ENCODE data around the gene LMX1A. TPM values are rescaled to one million over a fixed set of nuclear protein-coding genes. Genes with fewer than 3 reads are reported as not detected.

LMX1A gene
- polyA plus RNA-seq, 3 donors = not detected

DNA sequence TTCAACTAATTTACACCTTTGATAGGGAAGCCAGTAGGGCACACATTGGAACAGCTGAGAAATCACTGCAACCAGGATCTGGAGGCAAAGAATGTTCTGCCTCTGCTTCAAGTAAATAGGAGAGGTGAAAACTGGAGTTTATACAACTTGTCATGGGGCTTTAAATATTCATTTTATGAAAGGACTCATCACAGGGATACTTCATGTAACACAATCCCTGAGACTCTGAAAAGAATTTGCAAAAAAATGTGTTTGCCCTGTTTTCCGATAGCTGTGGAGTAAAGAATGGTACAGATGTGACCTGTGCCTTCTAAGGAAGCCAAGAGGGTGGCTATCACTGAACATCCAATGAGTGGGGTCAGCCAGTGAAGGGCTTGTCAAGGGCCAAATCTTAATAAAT lies 152.0 kb downstream of the LMX1A start:
- Histone ChIP-seq H3K27me3 (ENCODE audit: control insufficient read depth in 2 of 2, insufficient read depth in 2 of 2, low read length in 2 of 2) (no peaks in the 10 kb centered on the region), H2AFZ (ENCODE audit: insufficient read depth, low read depth, low read length, poor library complexity, severe bottlenecking) (no peak overlapping the region), H3K9me3 (replicated peaks in 1 of 2; ENCODE audit: control insufficient read depth in 1 of 2, insufficient read depth in 1 of 2, low read length in 2 of 2) (no peaks in the 10 kb centered on the region), H3K36me3 (replicated peaks in 1 of 2; ENCODE audit: control insufficient read depth in 1 of 2, insufficient read depth in 2 of 2, low read length in 2 of 2) (no peaks in the 10 kb centered on the region), H3K79me2 (ENCODE audit: insufficient read depth, low read length) (no peaks in the 10 kb centered on the region), H3K4me1 (ENCODE audit: control insufficient read depth in 1 of 2, insufficient read depth in 2 of 2, low read length in 2 of 2) (no peaks in the 10 kb centered on the region), H3K27ac (ENCODE audit: low read depth in 1 of 2, low read length in 2 of 2) (no peak overlapping the region), H3K9ac (ENCODE audit: insufficient read depth, low read length, poor library complexity, severe bottlenecking) (no peak overlapping the region), H3K4me2 (replicated peaks; ENCODE audit: extremely low read depth, low read length, poor library complexity, severe bottlenecking) (no peak overlapping the region), H3K4me3 (replicated peaks in 1 of 3; ENCODE audit: low read depth in 2 of 3, low read length in 3 of 3) (no peak overlapping the region), H4K20me1 (ENCODE audit: insufficient read depth, low read length) (no peaks in the 10 kb centered on the region)
- 100% methylated on average over 1 of the region's 1 CpG for WGBS (ENCODE audit: insufficient coverage)
- no peak for DNase-seq
- H3K4me3 Mint-ChIP-seq = no peak overlapping the region
- no peak overlapping the region for H3K27ac Mint-ChIP-seq
- intact Hi-C loops (cut with micrococcal nuclease) = no loop called here
- H3K36me3 Mint-ChIP-seq = no peaks in the 10 kb centered on the region
- no peaks in the 10 kb centered on the region for H3K4me1 Mint-ChIP-seq
- H3K9me3 Mint-ChIP-seq = peaks cover 0 to 8% (median 2%) of the 10 kb centered on the region in 7 donors
- peaks cover 3 to 5% (median 5%) of the 10 kb centered on the region in 3 donors for H3K27me3 Mint-ChIP-seq (ENCODE audit: low read depth in 3 of 3)
- TF ChIP-seq, protein P1, sequence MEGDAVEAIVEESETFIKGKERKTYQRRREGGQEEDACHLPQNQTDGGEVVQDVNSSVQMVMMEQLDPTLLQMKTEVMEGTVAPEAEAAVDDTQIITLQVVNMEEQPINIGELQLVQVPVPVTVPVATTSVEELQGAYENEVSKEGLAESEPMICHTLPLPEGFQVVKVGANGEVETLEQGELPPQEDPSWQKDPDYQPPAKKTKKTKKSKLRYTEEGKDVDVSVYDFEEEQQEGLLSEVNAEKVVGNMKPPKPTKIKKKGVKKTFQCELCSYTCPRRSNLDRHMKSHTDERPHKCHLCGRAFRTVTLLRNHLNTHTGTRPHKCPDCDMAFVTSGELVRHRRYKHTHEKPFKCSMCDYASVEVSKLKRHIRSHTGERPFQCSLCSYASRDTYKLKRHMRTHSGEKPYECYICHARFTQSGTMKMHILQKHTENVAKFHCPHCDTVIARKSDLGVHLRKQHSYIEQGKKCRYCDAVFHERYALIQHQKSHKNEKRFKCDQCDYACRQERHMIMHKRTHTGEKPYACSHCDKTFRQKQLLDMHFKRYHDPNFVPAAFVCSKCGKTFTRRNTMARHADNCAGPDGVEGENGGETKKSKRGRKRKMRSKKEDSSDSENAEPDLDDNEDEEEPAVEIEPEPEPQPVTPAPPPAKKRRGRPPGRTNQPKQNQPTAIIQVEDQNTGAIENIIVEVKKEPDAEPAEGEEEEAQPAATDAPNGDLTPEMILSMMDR (IDR thresholded peaks at IDR 0.05) = no peak

DNA sequence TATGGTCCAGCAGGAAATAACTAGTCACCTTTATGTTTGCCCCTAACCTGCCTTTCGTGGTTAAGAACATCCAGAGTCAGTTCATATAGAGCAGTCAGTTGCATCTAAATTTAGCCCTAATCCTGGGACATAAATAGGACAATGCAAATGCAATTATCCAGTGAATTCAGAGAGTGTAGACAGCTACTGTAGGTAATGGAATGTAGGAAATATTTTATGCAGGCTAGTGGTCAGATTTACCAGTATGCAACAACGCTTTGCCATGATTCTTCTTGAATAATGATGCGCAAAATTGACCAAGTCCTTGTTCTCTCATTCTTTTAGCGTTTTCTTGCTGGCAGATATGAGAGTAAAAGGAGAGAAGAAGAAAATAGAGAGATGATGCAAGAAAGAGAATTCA lies 165.4 kb downstream of the LMX1A start:
- H3K27me3 Mint-ChIP-seq (ENCODE audit: low read depth in 3 of 3) = peaks cover 0 to 3% (median 0%) of the 10 kb centered on the region in 3 donors
- no peaks in the 10 kb centered on the region for H3K4me1 ChIP-seq (ENCODE audit: control insufficient read depth in 1 of 2, insufficient read depth in 2 of 2, low read length in 2 of 2)
- no peaks in the 10 kb centered on the region for H3K36me3 Mint-ChIP-seq
- no peak overlapping the region for H3K27ac ChIP-seq (ENCODE audit: low read depth in 1 of 2, low read length in 2 of 2)
- intact Hi-C loops (cut with micrococcal nuclease) = no loop called here
- no peaks in the 10 kb centered on the region for H3K27me3 ChIP-seq (ENCODE audit: control insufficient read depth in 2 of 2, insufficient read depth in 2 of 2, low read length in 2 of 2)
- H3K9me3 ChIP-seq (replicated peaks in 1 of 2; ENCODE audit: control insufficient read depth in 1 of 2, insufficient read depth in 1 of 2, low read length in 2 of 2) = peaks cover 0 to 5% of the 10 kb centered on the region in 2 donors
- H3K79me2 ChIP-seq (ENCODE audit: insufficient read depth, low read length) = no peaks in the 10 kb centered on the region
- H4K20me1 ChIP-seq (ENCODE audit: insufficient read depth, low read length) = no peaks in the 10 kb centered on the region
- H3K4me3 ChIP-seq (replicated peaks in 1 of 3; ENCODE audit: low read depth in 2 of 3, low read length in 3 of 3) = no peak overlapping the region
- TF ChIP-seq, protein P1 (IDR thresholded peaks at IDR 0.05) = no peak
- H3K27ac Mint-ChIP-seq = no peak overlapping the region
- H3K4me2 ChIP-seq (replicated peaks; ENCODE audit: extremely low read depth, low read length, poor library complexity, severe bottlenecking) = no peak overlapping the region
- H3K9ac ChIP-seq (ENCODE audit: insufficient read depth, low read length, poor library complexity, severe bottlenecking) = no peak overlapping the region
- no peak for DNase-seq
- H3K4me1 Mint-ChIP-seq = no peaks in the 10 kb centered on the region
- WGBS (ENCODE audit: insufficient coverage) = 89% methylated on average over 4 of the region's 4 CpGs
- peaks cover 0 to 7% (median 4%) of the 10 kb centered on the region in 7 donors for H3K9me3 Mint-ChIP-seq
- no peaks in the 10 kb centered on the region for H3K36me3 ChIP-seq (replicated peaks in 1 of 2; ENCODE audit: control insufficient read depth in 1 of 2, insufficient read depth in 2 of 2, low read length in 2 of 2)
- H2AFZ ChIP-seq (ENCODE audit: insufficient read depth, low read depth, low read length, poor library complexity, severe bottlenecking) = no peak overlapping the region
- no peak overlapping the region for H3K4me3 Mint-ChIP-seq
